Caco-2 (cell line): ENCODE data around the gene PCDHGA5. TPM values are rescaled to one million over a fixed set of nuclear protein-coding genes. Genes with fewer than 3 reads are reported as not detected.
"Not testable (repeated sequence)": the region's sequence is repeated elsewhere in the genome, so short reads cannot be mapped to it uniquely, and the experiment has no call there.

Experiments used
- BruUV-seq: library from RNA; stranded (reverse); fragments of 400-500 nt; replicated peaks from 2 replicates; lab custom pipeline; 2021; lab: Mats Ljungman, UMichigan
- CTCF ChIA-PET: fragments of 300-600 bp; sonication (Branson Sonifier 250); formaldehyde crosslinking; loops from one replicate; lab custom pipeline; 2022; ENCODE audit warnings: antibody characterized with exemption; lab: Charles Lee
- POLR2A ChIA-PET: fragments of 300-600 bp; sonication (Branson Sonifier 250); formaldehyde crosslinking; loops from one replicate; lab custom pipeline; 2022; ENCODE audit warnings: antibody characterized with exemption; lab: Charles Lee
- DNase-seq, 2 experiments: peaks; one replicate each; pipeline versions ENCODE4 v3.0.0 to v3.0.0-alpha.2; 2020 to 2022
- H3K27me3 ChIP-seq: replicated peaks from 2 replicates; pipeline ENCODE4 v1.6.0; 2011; ENCODE audit warnings: low read length; ENCODE audit not compliant: control insufficient read depth, insufficient read depth
- H3K36me3 ChIP-seq: 2 replicates; pipeline ENCODE4 v1.5.1; 2011; ENCODE audit warnings: low read length; ENCODE audit not compliant: control insufficient read depth, insufficient read depth
- H3K4me1 ChIP-seq: fragments of 250-450 bp; sonication (Bioruptor Pico); 2 replicates; pipeline ENCODE4 v1.5.1; 2020; ENCODE audit warnings: mild to moderate bottlenecking
- H3K4me3 ChIP-seq: 2 replicates; pipeline ENCODE4 v1.5.1; 2011; ENCODE audit warnings: low read depth, mild to moderate bottlenecking, control low read depth, low read length
- H3K9me3 ChIP-seq: fragments of 250-450 bp; sonication (Bioruptor Pico); 2 replicates; pipeline ENCODE4 v1.5.1; 2020; ENCODE audit warnings: mild to moderate bottlenecking, moderate library complexity
- H3K27ac Mint-ChIP-seq: one replicate; pipeline ENCODE4 v1.8.0; 2022; ENCODE audit warnings: mixed read lengths; ENCODE audit not compliant: unreplicated experiment
- H3K27me3 Mint-ChIP-seq: one replicate; pipeline ENCODE4 v1.8.0; 2022; ENCODE audit warnings: mixed read lengths; ENCODE audit not compliant: insufficient read depth, unreplicated experiment
- H3K36me3 Mint-ChIP-seq: one replicate; pipeline ENCODE4 v1.8.0; 2022; ENCODE audit warnings: mild to moderate bottlenecking, mixed read lengths; ENCODE audit not compliant: insufficient read depth, unreplicated experiment
- H3K4me1 Mint-ChIP-seq: one replicate; pipeline ENCODE4 v1.8.0; 2022; ENCODE audit warnings: low read depth, mixed read lengths; ENCODE audit not compliant: unreplicated experiment
- H3K4me3 Mint-ChIP-seq: one replicate; pipeline ENCODE4 v1.8.0; 2022; ENCODE audit warnings: mild to moderate bottlenecking, moderate library complexity, mixed read lengths; ENCODE audit not compliant: unreplicated experiment
- H3K9me3 Mint-ChIP-seq: one replicate; pipeline ENCODE4 v1.8.0; 2022; ENCODE audit warnings: mixed read lengths; ENCODE audit not compliant: unreplicated experiment
- intact Hi-C: fragments of 100-400 bp; cut with micrococcal nuclease; formaldehyde crosslinking; loops from one replicate; pipeline ENCODE4 v1.10.0; 2022; ENCODE audit not compliant: unreplicated experiment
- total RNA-seq: library from RNA; stranded (reverse); gene quantifications from 2 replicates; pipeline ENCODE4 v1.2.3, GENCODE V29; 2022
- TF ChIP-seq, protein P1 (sequence below), 2 experiments: fragments of 200-600 bp in 1 of 2; IDR thresholded peaks; 1 replicate in 1 of 2; 2 replicates in 1 of 2; pipeline versions ENCODE4 v1.5.1 to v1.8.0; 2011 to 2022; ENCODE audit warnings: antibody characterized with exemption in 1 of 2, control low read depth in 1 of 2, inconsistent platforms in 1 of 2, low read depth in 1 of 2, low read length in 1 of 2, mild to moderate bottlenecking in 1 of 2, moderate library complexity in 1 of 2; ENCODE audit not compliant: insufficient read depth in 1 of 2, severe bottlenecking in 1 of 2, unreplicated experiment in 1 of 2

The PCDHGA5 gene
- total RNA-seq, 1 experiment from 2014 or later: 0.57 TPM

GRCh38 chr5:141387557-141388311, 23.8 kb downstream of the PCDHGA5 start, which contains the start of gene PCDHGB4:
Gene PCDHGB4, plus strand, starts transcription at chr5:141387698. Its CDS starts 187 bp downstream, at chr5:141387885.
- peaks cover 19% of the 10 kb centered on the region for H3K9me3 Mint-ChIP-seq
- CTCF ChIA-PET, POLR2A ChIA-PET, H3K36me3 ChIP-seq, H3K4me1 Mint-ChIP-seq, H3K27me3 ChIP-seq, H3K27me3 Mint-ChIP-seq, H3K4me3 ChIP-seq, H3K9me3 ChIP-seq, H3K27ac Mint-ChIP-seq, H3K4me1 ChIP-seq, DNase-seq, intact Hi-C loops, BruUV-seq, H3K4me3 Mint-ChIP-seq, H3K36me3 Mint-ChIP-seq: not testable (repeated sequence)

DNA sequence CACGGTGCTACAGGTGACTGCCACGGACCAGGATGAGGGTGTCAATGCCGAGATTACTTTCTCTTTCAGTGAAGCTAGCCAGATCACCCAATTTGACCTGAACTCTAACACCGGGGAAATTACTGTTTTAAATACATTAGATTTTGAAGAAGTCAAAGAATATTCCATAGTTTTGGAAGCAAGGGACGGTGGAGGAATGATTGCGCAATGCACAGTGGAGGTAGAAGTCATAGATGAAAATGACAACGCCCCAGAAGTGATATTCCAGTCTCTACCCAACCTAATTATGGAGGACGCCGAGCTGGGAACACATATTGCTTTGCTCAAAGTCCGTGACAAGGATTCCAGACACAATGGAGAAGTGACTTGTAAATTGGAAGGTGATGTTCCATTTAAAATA, 24.7 kb downstream of the PCDHGA5 start:
- H3K4me3 Mint-ChIP-seq: no peak overlapping the region
- H3K27ac Mint-ChIP-seq: no peak overlapping the region
- no peak for DNase-seq
- H3K27me3 Mint-ChIP-seq: no peaks in the 10 kb centered on the region
- Histone ChIP-seq H3K4me1 (no peaks in the 10 kb centered on the region), H3K4me3 (no peak overlapping the region), H3K9me3 (no peaks in the 10 kb centered on the region), H3K27me3 (no peaks in the 10 kb centered on the region), H3K36me3 (no peaks in the 10 kb centered on the region)
- H3K4me1 Mint-ChIP-seq: no peaks in the 10 kb centered on the region
- ChIA-PET CTCF (interaction anchor here (0.8 kb wide), 1 partner anchor 9 kb away, joined by 3 read pairs; the partner anchor contains the start of gene PCDHGB5), POLR2A (no interaction called here)
- intact Hi-C loops: no loop called here
- H3K9me3 Mint-ChIP-seq: peaks cover 19% of the 10 kb centered on the region
- BruUV-seq: no TSS peak
- TF ChIP-seq, protein P1, sequence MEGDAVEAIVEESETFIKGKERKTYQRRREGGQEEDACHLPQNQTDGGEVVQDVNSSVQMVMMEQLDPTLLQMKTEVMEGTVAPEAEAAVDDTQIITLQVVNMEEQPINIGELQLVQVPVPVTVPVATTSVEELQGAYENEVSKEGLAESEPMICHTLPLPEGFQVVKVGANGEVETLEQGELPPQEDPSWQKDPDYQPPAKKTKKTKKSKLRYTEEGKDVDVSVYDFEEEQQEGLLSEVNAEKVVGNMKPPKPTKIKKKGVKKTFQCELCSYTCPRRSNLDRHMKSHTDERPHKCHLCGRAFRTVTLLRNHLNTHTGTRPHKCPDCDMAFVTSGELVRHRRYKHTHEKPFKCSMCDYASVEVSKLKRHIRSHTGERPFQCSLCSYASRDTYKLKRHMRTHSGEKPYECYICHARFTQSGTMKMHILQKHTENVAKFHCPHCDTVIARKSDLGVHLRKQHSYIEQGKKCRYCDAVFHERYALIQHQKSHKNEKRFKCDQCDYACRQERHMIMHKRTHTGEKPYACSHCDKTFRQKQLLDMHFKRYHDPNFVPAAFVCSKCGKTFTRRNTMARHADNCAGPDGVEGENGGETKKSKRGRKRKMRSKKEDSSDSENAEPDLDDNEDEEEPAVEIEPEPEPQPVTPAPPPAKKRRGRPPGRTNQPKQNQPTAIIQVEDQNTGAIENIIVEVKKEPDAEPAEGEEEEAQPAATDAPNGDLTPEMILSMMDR (IDR thresholded peaks at IDR 0.05; ENCODE audit: insufficient read depth in 1 of 2, low read depth in 1 of 2, low read length in 1 of 2, severe bottlenecking in 1 of 2, unreplicated experiment in 1 of 2): no peak
- no peaks in the 10 kb centered on the region for H3K36me3 Mint-ChIP-seq

DNA sequence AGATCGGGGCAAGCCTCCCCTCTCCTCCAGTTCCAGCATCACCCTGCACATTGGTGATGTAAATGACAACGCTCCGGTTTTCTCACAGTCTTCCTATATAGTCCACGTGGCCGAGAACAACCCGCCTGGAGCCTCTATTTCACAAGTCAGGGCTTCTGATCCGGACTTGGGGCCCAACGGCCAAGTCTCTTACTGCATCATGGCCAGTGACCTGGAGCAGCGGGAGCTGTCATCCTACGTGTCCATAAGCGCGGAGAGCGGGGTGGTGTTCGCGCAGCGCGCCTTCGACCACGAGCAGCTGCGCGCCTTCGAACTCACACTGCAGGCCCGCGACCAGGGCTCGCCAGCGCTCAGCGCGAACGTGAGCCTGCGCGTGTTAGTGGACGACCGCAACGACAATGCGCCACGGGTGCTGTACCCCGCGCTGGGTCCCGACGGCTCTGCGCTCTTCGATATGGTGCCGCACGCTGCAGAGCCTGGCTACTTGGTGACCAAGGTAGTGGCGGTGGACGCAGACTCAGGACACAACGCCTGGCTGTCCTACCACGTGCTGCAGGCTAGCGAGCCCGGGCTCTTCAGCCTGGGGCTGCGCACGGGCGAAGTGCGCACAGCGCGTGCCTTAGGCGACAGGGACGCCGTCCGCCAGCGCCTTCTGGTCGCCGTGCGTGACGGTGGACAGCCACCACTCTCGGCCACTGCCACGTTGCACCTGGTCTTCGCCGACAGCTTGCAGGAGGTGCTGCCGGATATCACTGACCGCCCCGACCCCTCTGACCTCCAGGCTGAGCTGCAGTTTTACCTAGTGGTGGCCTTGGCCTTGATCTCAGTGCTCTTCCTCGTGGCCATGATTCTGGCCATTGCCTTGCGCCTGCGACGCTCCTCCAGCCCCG, 25.4 kb downstream of the PCDHGA5 start:
- ChIA-PET POLR2A (no interaction called here), CTCF (interaction anchor here (0.8 to 1.5 kb wide), 2 partner anchors 8 to 175 kb away, joined by 3 to 5 read pairs; partner anchors contain the start of gene PCDHGB5)
- Mint-ChIP-seq H3K4me3 (no peak overlapping the region), H3K4me1 (no peaks in the 10 kb centered on the region), H3K27ac (no peak overlapping the region), H3K9me3 (peaks cover 19% of the 10 kb centered on the region), H3K27me3 (no peaks in the 10 kb centered on the region), H3K36me3 (no peaks in the 10 kb centered on the region)
- Histone ChIP-seq H3K9me3 (no peaks in the 10 kb centered on the region), H3K36me3 (no peaks in the 10 kb centered on the region), H3K4me1 (no peaks in the 10 kb centered on the region), H3K4me3 (no peak overlapping the region), H3K27me3 (no peaks in the 10 kb centered on the region)
- TF ChIP-seq, protein P1 (IDR thresholded peaks at IDR 0.05; ENCODE audit: insufficient read depth in 1 of 2, low read depth in 1 of 2, low read length in 1 of 2, severe bottlenecking in 1 of 2, unreplicated experiment in 1 of 2): no peak
- no TSS peak for BruUV-seq
- no peak for DNase-seq
- intact Hi-C loops: no loop called here
